ENCODE data around the gene MYO7A. TPM values are rescaled to one million over a fixed set of nuclear protein-coding genes. Genes with fewer than 3 reads are reported as not detected.

The MYO7A gene
- total RNA-seq, 1 donor from 2014 or later = 0.29 TPM

Other genes with a start within 250 kb of the MYO7A start
- not detected in 2 replicates for gene B3GNT6, start 93.8 kb upstream of the MYO7A start, total RNA-seq
- 0.10 and 0.32 TPM in 2 replicates for gene CAPN5, start 61.3 kb upstream of the MYO7A start, total RNA-seq
- gene OMP, start 25.4 kb upstream of the MYO7A start, total RNA-seq = not detected in 2 replicates
- gene GDPD4, start 173.4 kb downstream of the MYO7A start, total RNA-seq = not detected in 2 replicates